HG03175 (cell line): ENCODE measurements around the gene GSK3A.

Source experiments
- ATAC-seq: cut with Tn5 transposase; IDR thresholded peaks from one replicate; pipeline ENCODE4 v1.9.1; 2021; ENCODE audit warnings: mild to moderate bottlenecking, moderate library complexity; ENCODE audit not compliant: unreplicated experiment

GSK3A gene

GRCh38 chr19:42281146-42281826, 38.9 kb upstream of the GSK3A start:
- ATAC-seq, result no peak

GRCh38 chr19:42280815-42281145, 38.4 kb upstream of the GSK3A start:
- no peak for ATAC-seq

- ATAC-seq, result no peak
Observed at GRCh38 chr19:42279902-42280814, 37.8 kb upstream of the GSK3A start.

DNA sequence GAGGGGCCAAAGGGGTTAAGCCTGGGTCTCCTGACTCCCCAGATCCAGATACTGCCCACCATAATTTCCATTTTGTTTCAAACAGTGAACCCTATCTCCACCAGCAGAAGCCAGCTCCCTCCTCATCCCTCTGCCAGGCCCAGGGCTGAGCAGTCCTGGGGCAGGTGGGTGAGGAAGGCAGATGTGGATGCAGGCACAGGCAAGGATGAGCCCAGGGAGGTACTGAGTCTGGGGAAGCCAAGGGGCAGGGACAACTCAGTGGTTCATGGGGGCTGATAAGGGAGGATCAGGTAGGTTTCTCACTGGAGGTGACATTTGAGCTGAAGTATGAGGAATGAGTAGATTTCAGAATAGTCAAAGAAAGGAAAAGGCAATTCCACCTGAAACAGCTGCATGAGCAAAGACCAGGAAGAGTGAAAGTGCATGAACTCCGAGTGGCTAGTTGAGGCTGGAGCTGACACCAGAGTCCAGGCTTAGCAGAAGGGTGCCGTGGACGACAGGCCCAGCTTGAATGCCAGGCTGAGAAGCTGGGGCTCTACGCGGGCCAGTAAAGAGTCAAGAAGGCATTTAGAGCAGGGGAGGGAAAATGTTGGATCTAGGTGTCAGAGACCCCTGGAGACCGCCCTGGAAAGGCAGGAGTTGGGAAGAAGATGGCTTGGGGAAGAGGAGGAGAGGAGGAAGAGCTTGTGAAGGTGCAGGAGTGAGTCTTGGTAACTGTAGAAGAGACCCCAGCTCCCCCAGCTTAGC, 36.9 kb upstream of the GSK3A start:
- ATAC-seq, result no peak

DNA sequence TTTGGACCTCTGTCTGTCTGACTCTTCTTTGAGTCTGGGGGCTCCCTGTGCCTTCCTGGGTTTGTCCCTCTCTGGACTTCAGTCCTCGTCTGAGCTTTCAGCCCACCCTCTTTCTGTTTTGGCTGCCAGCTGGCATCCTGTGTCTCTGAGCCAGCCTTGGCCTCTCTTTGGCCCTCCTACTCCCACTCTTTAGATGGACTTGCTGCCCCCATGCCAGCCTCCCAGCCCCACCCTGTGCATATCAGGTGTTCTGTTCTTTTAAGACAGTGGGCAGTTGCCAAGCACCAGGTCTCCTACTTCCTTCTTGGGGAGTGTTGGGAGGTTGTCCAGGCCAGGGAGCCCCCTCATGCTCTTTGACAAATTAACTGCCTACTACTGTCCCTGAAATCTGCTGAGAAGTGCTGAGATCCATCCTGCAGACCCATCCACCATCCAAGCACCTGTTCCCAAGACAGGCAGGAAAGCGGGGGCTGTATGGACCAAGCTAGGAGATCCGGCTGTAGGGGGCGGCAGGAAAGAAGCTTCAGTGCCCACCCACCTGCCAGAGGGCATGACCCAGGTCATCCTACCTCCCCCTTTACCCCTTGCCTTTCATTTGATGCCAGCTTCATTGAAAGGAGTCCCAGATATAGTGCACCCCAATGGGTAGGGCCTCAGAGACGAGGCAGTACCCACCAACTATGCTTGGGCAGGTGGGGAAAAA, 36.2 kb upstream of the GSK3A start:
- ATAC-seq, result no peak

- ATAC-seq, result no peak
Observed at GRCh38 chr19:42277821-42278451, 35.5 kb upstream of the GSK3A start.

DNA sequence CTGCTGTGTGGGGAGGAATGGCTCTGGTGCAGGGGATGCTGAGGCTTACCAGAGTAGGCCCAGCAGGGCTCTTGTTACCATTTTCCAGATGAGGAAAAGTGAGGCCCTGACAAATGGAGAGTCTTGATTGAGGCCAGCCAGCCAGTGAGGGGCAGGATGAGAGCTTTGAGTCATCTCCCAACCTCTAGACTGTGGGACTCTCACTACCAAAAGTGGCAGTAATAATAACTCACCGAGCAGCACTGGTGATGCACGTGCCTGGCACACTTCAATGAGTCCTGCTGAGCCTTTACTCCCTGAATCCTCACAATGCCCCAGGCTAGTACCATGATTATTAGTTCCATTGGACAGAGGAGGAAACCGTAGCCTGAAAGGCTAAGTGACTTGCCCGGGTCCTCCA, 34.4 kb upstream of the GSK3A start:
- ATAC-seq, result no peak

DNA sequence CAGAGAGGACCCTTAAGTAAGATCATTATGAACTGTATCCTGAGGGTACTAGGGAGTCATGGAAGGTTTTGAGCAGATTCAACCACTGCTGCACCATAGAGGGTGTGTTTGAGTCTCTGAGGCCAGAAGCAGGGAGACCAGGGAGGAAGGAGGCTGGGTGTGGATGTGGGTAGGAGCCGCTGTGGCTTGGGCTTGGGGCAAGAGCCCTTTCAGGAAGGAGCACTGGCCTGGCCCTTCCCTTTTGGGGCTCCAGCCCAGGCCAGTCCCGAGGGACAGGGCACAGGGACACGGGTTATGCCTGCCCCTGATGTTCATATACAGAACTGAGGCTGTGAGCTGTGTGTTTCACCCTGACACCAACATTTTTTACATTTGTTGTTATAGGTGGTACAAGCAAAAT, 33.9 kb upstream of the GSK3A start:
- no peak for ATAC-seq

DNA sequence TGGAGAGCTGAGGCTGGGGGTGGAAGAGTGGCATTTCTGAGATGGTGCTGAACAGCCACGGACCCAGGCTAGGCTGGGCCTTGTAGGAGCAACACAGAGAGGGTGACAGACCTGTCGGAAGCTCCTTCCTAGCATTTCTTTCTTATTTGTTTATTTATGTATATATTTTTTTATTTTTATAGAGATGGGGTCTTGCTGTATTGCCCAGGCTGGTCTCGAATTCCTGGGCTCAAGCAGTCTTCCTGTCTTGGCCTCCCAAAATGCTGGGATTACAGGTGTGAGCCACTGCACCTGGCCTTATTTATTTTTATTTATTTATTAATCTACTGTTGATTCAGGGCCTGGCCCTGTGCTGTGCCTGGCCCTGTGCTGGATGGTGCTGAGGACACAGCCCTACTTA, 33.1 kb upstream of the GSK3A start:
- no peak for ATAC-seq

DNA sequence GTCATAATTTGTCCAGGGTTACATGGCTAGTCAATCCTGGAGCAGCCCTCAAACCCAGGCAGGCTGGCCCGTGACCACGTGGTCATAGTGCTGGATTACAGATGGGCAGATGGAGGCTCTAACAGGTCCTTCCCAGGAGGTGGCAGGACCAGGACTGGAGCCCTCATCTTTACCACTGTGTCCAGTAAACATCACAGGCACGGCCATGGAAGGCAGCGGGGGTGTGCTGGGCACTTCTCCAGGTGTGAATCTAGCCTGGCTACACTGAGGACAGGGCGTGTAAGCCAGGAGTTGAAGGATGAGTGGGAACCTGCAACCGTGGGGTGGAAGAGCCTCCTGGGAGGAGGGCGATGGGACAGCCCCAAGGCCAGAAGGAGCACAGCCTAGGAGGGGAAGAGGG, 32.7 kb upstream of the GSK3A start:
- ATAC-seq, result no peak

GRCh38 chr19:42274065-42274682, 31.8 kb upstream of the GSK3A start:
- no peak for ATAC-seq

DNA sequence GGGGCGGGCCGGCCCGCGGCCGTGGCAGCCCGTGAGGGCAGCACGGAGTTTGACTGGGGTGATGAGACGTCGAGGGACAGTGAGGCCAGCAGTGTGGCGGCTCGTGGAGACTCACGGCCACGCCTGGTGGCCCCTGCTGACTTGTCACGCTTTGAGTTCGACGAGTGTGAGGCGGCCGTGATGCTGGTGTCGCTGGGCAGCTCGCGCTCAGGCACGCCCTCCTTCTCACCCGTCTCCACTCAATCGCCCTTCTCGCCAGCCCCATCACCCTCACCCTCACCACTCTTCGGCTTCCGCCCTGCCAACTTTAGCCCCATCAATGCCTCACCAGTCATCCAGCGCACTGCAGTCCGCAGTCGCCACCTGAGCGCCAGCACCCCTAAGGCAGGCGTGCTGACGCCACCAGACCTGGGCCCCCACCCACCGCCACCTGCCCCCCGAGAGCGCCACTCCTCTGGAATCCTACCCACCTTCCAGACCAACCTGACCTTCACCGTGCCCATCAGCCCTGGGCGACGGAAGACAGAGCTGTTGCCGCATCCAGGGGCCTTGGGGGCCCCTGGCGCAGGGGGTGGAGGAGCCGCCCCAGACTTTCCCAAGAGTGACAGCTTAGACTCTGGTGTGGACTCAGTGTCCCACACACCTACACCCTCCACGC, 31.1 kb upstream of the GSK3A start:
- no peak for ATAC-seq

DNA sequence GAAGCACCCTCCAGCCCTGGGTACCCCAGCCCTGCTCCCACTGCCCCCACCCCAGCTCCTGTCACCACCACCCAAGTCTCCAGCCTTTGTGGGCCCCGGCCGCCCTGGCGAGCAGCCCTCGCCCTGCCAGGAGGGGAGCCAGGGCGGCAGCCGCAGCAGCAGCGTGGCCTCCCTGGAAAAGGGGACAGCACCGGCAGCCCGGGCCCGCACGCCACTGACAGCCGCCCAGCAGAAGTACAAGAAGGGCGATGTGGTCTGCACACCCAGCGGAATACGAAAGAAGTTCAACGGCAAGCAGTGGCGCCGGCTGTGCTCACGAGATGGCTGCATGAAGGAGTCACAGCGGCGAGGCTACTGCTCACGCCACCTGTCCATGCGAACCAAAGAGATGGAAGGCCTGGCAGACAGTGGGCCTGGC, 30.6 kb upstream of the GSK3A start:
- ATAC-seq, result no peak

DNA sequence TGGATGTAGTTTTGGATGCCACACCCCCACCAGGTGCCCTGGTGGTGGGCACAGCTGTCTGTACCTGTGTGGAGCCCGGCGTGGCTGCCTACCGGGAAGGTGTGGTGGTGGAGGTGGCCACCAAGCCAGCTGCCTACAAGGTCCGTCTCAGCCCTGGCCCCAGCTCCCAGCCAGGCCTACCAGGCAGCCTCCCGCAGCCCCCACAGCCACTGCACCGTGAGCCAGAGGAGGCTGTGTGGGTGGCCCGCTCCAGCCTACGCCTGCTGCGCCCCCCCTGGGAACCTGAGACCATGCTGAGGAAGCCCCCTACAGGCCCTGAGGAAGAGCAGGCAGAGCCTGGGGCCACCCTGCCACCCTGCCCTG, 30.1 kb upstream of the GSK3A start:
- no peak for ATAC-seq

DNA sequence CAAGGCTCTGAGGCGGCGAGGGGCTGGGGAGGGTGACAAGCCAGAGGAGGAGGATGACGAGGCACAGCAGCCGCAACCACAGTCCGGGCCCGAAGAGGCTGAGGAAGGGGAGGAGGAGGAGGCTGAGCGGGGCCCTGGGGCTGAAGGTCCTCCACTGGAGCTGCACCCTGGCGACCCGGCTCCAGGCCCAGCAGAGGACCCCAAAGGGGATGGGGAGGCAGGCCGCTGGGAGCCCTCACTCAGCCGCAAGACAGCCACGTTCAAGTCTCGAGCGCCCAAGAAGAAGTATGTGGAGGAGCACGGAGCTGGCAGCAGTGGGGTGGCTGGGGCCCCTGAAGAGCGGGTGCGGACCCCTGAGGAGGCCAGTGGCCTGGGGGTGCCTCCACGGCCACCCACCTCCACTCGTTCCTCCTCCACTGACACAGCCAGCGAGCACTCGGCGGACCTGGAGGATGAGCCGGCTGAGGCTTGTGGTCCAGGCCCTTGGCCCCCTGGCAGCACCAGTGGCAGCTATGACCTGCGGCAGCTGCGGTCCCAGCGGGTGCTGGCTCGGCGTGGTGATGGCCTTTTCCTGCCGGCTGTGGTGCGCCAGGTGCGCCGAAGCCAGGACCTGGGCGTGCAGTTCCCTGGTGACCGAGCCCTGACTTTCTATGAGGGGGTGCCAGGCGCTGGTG, 29.6 kb upstream of the GSK3A start:
- ATAC-seq, result no peak

DNA sequence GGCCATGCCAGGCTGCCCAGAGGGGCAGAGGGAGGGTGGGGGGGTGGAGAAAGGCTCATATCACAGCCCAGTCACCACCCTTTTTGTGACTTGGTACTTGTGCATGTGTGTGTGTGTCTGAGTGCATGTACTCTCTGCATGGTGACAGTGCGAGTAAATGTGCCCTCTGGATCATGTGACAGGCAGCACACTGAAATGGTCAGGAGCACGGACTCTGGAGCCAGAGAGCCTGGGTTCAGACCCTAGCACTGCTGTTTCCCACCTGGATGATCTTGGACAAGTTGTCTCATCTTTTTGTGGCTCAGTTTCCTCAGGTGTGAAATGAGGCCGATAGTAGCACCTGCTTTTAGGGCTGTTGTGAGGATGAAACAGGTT, 28.6 kb upstream of the GSK3A start:
- no peak for ATAC-seq

DNA sequence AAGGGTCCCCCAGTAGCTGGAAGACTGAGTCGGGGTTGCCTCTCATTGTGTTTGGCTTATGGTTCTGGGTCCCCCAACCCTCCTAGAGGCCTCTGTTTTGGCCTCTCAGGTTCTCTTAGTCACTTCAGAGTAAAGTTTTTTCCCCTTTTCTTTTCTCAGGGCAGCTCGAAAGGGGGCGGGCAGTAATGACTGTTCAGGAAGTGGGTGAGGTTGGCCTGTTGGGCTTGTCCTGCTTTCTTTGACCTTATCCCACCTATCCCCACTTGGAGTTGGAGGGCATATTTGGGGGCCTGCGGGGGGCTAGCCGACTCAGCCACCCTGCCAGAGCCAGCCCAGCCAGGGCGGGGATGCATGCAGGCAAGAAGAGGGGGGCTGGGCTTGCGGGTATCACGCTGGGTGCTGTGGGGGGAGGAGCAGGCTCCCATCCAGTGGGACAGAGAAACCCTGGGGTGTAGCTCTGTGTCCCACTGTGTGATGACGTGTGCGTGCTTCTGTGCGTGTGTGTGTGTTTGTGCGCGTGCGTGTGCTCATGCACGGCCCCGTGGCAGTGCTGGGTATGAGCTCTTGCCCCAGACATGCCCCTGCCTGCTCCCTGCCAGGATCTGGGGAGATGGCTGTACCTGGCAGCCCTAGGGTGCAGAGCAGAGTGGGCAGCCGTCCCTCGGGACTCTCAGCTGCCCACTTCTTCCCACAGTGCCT, 28.1 kb upstream of the GSK3A start:
- no peak for ATAC-seq

- ATAC-seq, result no peak
Observed at GRCh38 chr19:42269478-42270345, 27.3 kb upstream of the GSK3A start.
